Stimulated activated CD8-positive, alpha-beta memory T cell treated with anti-CD3 and anti-CD28 coated beads, Interleukin-12 subunit alpha, Interleukin-12 subunit beta, amount 100 ng/mL, for 24 hours (primary cell): ENCODE measurements around the gene GGA3.
"Not testable (repeated sequence)": the region's sequence is repeated elsewhere in the genome, so short reads cannot be mapped to it uniquely, and the experiment has no call there.

Source experiments
- DNase-seq: peaks from one replicate; pipeline ENCODE4 v3.0.0-alpha.2; 2020; ENCODE audit errors: extremely low read depth

GGA3 gene

GRCh38 chr17:75271955-75272847, 10.8 kb upstream of the GGA3 start:
- no peak for DNase-seq

DNA sequence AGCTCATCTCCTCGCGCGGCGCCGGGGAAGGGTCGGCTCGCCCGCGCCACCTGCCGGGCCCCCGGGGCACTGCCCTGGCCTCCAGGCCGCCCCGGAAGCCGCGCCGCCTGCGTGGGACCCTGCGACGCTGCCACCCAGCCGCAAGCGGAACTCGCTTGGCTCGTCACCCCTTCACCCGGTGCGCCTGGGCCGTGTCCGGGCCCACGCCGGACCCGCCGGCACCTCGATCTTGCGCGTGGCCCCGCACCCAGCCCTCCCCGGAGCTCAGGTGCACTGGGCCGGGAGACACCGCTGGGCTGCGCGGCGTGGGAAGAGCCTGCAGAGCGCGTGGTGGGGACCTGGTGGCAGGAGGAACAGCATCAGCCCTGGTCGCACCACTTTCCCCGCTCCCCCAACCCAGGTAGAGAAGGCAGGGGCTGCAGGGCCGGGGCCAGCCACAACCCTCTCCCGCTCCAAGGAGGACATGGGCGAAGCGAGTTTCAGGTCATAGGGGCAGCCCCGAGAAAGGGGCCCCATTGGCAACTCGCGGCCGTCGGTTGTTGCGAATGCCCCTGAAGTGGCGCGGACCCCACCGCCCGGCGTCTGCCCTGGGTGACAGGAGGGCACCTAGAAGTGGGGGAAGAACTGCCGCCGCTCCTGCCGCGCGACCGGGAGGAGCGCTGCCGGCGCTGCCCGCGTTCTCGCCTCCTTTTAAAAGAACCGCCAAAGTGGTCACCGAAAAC, 10.0 kb upstream of the GGA3 start:
- DNase-seq, result peak; percentile 71

- no peak for DNase-seq
These were observed 9.5 kb upstream of the GGA3 start, which contains the start of gene MIF4GD for GRCh38 chr17:75270966-75271232. TSS of gene MIF4GD (minus strand) at chr17:75271231. CDS start at chr17:75270195, 1,036 bp downstream.

DNA sequence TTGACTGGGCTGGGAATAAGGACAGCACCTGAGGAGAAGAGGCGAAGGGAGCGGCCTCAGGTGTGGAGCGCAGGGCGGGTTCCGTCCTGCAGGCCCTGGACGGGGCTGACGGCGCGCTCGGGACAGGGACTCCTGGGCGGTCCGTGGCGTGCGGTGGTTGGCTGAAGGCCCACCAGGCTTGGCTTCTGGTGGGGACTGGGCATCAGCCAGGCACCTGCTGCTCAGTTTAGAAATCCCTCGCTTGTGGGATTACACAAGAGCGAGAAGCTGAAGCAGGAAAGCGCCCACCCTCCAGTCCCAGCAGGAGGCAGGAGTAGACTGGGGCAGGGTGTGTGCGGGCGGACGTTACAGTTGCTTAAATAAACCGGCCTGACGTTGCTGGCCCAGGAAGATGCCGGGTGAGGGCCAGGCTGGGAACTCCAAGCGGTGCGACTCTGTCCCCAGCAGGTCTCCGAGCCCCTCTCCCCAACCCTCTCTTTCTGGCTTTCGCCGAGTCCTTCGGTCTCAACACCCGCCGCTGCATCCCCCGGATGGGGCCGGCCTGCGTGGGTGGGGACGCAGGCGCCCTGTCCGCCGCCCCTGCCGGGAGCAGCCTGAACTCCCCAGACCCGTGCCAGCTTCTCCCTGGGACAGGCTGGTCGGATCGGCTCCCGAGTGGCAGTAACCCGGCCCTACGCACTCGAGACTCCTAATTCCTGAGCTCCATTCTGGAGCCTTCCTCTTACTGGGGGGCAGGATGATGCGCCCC, 9.0 kb upstream of the GGA3 start:
- no peak for DNase-seq

GRCh38 chr17:75269844-75270217, 8.4 kb upstream of the GGA3 start:
- DNase-seq, result no peak

DNA sequence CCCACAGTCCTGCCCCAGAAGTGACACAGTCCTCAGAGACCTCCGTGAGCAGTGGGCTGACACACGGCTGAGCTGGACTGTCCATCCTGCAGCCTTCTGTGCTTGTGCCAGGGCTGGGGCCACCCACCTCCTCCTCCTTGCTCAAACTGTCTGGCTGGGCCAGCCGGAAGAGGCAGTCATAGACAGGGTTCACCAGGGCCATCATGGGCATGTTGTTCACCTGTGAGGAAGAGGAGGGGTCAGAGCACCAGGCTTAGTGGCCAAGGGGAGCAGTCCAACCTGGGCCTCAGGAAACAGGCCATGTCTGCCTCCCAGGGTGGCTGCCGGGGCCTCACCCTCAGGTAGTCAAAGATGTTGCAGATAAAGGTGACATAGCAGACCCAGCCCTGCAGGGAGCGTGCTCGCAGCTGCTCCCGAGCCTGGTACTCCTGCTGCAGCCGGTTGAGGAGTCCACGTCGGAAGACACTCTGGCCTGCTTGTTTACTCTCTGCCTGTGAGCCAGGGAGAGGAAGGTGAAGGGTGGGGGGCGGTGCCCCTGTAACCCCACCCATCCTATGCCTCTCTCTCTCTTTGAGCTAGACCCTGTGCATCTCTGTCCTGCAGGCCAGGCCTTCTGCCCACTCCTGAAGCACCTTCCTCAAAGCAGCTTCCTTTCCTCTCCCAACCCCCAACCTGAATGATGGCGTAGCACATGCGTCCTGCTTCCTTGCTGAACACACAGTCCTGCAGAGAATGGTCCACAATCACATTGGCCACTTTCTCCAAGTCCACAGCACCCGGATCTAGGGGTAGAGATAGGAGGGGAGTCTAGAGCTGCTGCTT, 6.2 kb upstream of the GGA3 start:
- DNase-seq, result no peak

DNA sequence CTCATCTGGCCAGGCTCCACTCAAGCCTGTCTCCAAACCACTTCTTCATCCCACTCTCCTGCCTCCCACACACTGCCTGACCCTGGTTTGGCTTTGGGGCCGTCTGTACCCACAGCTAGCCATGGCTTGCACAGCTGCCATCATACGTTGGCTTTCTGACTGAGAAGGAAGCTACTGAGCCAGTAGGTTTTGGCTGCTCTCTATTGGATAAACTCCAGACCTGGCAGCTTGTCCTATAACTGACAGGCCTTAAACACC, 5.7 kb upstream of the GGA3 start:
- DNase-seq, result no peak

- DNase-seq, result no peak
These were observed 5.1 kb upstream of the GGA3 start for GRCh38 chr17:75266316-75267152.

GRCh38 chr17:75265614-75266315, 4.4 kb upstream of the GGA3 start:
- no peak for DNase-seq

DNA sequence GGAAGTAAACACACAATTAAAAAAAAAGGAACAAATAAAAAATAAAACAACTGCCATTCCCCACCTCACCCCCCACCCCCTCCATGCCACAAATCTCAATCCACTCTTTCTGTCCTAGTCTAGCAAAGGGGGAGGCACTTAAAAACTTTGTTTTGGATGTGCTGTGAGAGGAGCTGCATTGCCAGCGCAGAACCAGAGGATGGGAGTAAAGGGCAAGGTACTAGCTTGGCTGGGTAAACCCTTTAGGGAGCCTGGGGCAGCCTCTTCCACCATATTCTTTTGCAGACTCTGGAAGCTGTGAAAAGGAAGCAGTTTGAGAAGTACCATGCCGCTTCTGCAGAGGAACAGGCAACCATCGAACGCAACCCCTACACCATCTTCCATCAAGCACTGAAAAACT, 1.6 kb upstream of the GGA3 start:
- no peak for DNase-seq

- DNase-seq, result no peak
These were observed 753 bp upstream of the GGA3 start for GRCh38 chr17:75262112-75262606.

- DNase-seq, result no peak
These were observed 618 bp downstream of the GGA3 start for GRCh38 chr17:75260641-75261335.

DNA sequence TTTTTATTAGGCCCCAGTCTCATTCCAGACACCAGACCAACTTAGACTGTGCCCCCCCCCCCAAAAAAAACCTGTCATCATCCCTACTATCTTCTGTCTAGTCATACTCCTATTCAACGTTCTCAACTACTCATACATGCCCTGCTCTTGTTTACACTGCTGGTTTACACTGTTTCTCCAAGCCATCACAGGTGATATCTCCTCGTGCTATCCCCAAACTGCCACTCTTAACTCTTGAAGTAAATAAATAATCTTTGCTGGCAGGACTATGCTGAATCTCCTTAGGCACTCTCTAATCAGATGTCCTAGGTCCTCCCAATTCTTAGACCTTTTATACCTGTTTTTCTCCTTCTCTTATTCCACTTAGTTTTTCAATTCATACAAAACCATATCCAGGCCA, 4.2 kb downstream of the GGA3 start:
- not testable (repeated sequence) for DNase-seq

- not testable (repeated sequence) for DNase-seq
These were observed 5.3 kb downstream of the GGA3 start for GRCh38 chr17:75255954-75256698.

- DNase-seq, result no peak
These were observed 9.2 kb downstream of the GGA3 start for GRCh38 chr17:75252039-75252816.

DNA sequence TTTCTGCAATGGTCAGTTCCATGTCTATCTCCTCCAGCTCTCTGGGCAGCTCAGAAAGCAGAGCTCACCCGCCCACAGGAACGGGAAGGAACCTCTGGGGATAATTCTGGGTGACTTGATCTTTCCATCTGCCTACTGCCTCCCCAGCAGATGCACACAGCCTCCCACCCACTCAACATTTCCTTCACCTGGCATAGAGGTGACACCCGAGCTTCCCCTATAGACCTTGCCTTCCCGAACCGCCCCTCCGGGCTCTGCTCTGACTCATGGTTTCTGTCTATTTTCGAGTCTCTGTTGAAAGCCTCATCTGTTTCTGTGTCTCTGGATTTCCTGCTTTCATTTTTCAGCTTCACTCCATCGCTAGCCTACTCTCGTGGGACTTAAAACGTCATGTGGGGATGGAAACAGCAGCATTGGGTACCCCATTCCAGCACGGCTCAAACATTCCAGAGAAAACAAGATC, 11.4 kb downstream of the GGA3 start:
- DNase-seq, result peak; percentile 57

DNA sequence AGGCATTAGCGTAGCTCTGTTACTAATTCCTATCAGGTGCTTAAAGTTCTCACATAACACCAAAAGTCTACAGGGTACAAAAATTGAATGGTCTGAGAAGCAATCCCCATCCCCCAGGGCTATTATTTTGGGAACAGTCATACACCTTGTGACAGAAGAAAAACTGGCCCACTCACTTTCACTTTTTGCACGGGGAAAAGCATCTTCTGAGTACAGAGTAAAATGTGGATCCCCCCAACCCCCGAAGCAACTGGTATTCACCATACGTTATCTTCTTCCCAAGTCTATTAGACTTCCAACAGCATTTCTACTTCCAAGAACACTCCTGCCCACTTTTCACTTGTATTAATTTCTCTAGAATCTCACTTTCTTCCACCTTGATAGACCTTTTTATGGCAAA, 11.8 kb downstream of the GGA3 start:
- no peak for DNase-seq

DNA sequence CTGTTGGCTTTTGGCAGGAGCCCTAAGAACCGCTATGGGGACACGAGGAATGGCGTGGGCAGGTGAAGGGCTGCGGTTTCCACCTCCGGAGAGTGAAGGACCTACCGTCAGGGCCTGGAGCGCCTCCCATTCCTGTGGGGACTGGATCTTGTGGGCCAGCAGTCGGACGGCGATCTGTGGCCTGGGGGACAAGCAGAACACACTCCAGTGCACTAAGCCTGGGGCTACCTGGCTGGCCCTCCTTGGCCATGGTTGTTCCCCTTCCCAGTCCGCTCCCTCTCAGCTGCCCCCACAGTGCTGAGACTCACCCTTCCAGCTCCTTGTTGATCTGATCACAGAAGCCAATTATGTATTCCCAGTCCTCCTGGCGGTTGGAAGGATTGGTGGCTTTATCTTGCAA, 15.0 kb downstream of the GGA3 start:
- no peak for DNase-seq
